Coronary artery (tissue), 2 donors: ENCODE results near the gene EDDM3A.
A peak's percentile ranks its signal among the peaks of the same experiment; 100 is the strongest.
"Not testable (repeated sequence)": the region's sequence is repeated elsewhere in the genome, so short reads cannot be mapped to it uniquely, and the experiment has no call there.

Experiments
- DNase-seq: peaks from one replicate; pipeline ENCODE4 v3.0.0-alpha.2; 2017; ENCODE audit warnings: low spot score
- H3K27ac ChIP-seq, 2 donors: fragments of 200-600 bp; sonication (generic); one replicate each; pipeline ENCODE4 v1.5.1; 2016 to 2019
- H3K4me3 ChIP-seq: fragments of 200-600 bp; sonication (generic); 2 replicates; pipeline ENCODE4 v1.5.1; 2016; ENCODE audit warnings: mild to moderate bottlenecking, moderate library complexity
- CTCF ChIP-seq: fragments of 200-600 bp; sonication (generic); IDR thresholded peaks from one replicate; pipeline ENCODE4 v1.5.1; 2019; ENCODE audit warnings: antibody characterized with exemption

The EDDM3A gene

GRCh38 chr14:20720741-20721140 is 24.9 kb upstream of the EDDM3A start:
- DNase-seq: no peak
- no peak for TF ChIP-seq CTCF
- Histone ChIP-seq H3K27ac (no peak overlapping the region), H3K4me3 (no peak overlapping the region)

DNA sequence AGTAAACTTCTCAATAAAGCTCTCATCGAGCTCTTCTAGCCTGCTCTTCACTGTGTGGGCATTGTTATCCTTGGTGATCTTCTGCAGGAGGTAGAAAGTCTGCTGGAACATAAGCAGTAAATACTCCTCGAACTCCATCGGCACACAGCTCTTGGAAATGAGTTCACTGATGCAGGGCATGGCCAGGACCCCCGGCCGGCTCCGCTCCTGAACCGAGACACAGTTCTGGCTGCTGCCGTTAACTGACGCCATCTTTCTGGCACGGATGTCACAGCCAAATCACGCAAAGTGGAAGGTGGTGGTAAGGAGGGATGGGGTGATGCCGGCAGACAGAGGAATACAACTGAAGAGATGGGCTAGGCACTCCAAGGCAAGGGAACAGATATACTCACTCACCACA is 23.7 kb upstream of the EDDM3A start:
- no peak for DNase-seq
- TF ChIP-seq CTCF: no peak

DNA sequence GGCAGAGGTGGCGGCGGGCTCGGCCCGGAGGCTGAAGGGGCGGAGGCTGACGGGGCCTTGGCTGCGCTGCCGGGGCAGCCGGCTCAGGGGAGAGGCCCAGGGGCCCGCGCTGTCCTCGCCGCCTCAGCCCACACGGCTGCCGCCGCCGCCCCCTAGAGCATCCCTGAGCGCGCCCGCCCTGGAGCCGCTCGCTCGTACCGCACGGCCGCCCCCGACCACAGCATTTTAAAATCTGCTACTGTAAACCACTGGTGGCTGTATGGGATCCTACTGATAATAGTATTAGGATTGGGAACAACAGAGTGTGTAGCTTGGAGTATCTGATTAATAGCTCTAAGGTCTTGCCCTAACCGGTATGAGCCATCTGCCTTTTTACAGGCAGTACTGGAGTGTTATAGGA is 22.2 kb upstream of the EDDM3A start:
- H3K4me3 ChIP-seq: peak overlapping the region; percentile 32
- DNase-seq: no peak
- no peak for TF ChIP-seq CTCF
- no peak overlapping the region for H3K27ac ChIP-seq

More for the DNA sequence above, 23.7 kb upstream of the EDDM3A start:
- Histone ChIP-seq H3K4me3 (no peak overlapping the region), H3K27ac (no peak overlapping the region)

DNA sequence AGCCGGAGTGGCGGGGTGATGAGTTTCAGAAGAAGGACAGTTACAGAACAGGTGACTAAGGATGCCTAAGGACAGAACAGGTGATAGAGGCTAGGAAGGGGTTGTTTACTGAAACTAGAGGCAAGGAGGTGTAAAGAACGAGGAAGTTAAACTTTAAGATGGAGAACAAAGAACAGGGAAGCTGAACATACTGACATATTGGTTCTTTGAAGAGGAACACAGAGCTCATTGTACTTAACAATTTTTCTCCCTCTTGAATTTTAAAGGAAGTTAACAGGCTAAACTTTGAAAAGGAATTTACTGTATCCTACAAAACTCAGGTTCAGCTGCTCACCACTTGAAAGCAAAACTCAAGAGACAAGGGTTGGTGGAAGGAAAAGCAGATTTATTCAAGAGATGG is 19.6 kb upstream of the EDDM3A start:
- not testable (repeated sequence) for DNase-seq, H3K4me3 ChIP-seq
- peak overlapping the region in 1 of 2 donors; percentile 34 for H3K27ac ChIP-seq

GRCh38 chr14:20726531-20726930 is 19.2 kb upstream of the EDDM3A start:
- no peak for TF ChIP-seq CTCF
- no peak overlapping the region for H3K4me3 ChIP-seq
- DNase-seq: no peak
- peak overlapping the region in 1 of 2 donors; percentile 34 for H3K27ac ChIP-seq

DNA sequence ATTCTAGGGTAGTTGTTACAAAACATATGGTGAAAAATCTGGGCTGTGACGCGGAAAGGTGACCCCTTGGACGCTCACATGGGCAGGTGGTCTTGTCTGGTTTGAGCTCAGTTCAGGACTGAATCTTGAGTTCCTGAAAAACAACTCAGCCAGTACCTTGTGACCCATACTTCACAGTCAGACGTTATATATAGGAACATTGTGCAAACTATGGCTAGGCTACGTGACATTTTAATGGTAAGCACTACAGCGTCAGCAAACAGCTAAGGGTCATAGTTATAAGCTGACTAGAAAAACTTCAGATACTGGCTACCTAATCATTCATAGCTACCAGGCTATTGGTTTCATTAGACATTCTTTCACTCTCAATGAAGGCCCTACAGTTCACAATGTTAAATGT is 14.8 kb upstream of the EDDM3A start:
- DNase-seq: no peak
- no peak for TF ChIP-seq CTCF
- Histone ChIP-seq H3K27ac (no peak overlapping the region), H3K4me3 (no peak overlapping the region)

GRCh38 chr14:20732477-20732876 is 13.2 kb upstream of the EDDM3A start:
- DNase-seq: no peak
- Histone ChIP-seq H3K27ac (peak overlapping the region in 1 of 2 donors; percentile 37), H3K4me3 (no peak overlapping the region)

More at GRCh38 chr14:20732477-20732876, 13.2 kb upstream of the EDDM3A start:
- no peak for TF ChIP-seq CTCF
